Right lobe of liver (tissue), 4 donors: ENCODE results near the gene SLC2A1.

Experiments used
- POLR2A ChIP-seq: fragments of 450-650 bp; IDR thresholded peaks from one replicate; pipeline ENCODE4 v1.6.1; 2017; ENCODE audit warnings: antibody characterized with exemption, mild to moderate bottlenecking
- TF ChIP-seq, protein P1 (sequence below), 4 donors: fragments of 200-600 bp in 3 of 4; fragments of 450-650 bp in 1 of 4; IDR thresholded peaks; one replicate each; pipeline versions ENCODE4 v1.5.1 to v1.8.0; 2016 to 2022; ENCODE audit warnings: antibody characterized with exemption in 4 of 4, mild to moderate bottlenecking in 2 of 4
- donor health status: DM: no; HTN: no; CAD: no.
- donor health status: DM: no; HTN: no; CAD: no.
- donor health status: DM: no; HTN: yes; CAD: no.

DNA sequence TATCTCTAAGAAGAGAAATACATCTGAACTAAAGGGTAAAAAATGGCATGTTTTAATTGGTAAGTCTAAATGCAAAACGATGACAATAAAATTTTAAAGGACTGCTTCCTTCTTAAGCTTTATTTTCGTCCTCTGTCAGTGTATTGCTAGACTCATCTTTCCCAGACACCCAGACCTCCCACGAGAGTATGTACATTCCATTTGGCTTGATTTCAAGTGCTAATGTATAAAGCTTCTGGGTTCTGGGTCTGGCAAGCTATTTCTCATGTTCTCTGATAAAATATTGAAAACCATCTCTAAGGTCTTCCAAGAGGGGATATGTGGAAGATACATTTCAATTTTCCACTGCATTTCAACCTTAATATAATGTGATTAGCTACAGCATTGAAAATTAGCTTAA lies 24.6 kb upstream of the SLC2A1 start:
- TF ChIP-seq POLR2A = no peak
- TF ChIP-seq, protein P1, sequence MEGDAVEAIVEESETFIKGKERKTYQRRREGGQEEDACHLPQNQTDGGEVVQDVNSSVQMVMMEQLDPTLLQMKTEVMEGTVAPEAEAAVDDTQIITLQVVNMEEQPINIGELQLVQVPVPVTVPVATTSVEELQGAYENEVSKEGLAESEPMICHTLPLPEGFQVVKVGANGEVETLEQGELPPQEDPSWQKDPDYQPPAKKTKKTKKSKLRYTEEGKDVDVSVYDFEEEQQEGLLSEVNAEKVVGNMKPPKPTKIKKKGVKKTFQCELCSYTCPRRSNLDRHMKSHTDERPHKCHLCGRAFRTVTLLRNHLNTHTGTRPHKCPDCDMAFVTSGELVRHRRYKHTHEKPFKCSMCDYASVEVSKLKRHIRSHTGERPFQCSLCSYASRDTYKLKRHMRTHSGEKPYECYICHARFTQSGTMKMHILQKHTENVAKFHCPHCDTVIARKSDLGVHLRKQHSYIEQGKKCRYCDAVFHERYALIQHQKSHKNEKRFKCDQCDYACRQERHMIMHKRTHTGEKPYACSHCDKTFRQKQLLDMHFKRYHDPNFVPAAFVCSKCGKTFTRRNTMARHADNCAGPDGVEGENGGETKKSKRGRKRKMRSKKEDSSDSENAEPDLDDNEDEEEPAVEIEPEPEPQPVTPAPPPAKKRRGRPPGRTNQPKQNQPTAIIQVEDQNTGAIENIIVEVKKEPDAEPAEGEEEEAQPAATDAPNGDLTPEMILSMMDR (IDR thresholded peaks at IDR 0.05) = no peak
